Upper lobe of left lung (tissue), 4 donors: ENCODE measurements around the gene TTC36.

Experiments used
- EP300 ChIP-seq, 4 donors: sonication (generic); formaldehyde crosslinking; IDR thresholded peaks; one replicate each; pipeline ENCODE4 v1.5.1; 2017; ENCODE audit warnings: antibody characterized with exemption in 4 of 4, control low read depth in 2 of 4
- TF ChIP-seq, protein P1 (sequence below), 6 experiments: fragments of 450-650 bp in 4 of 6; fragments of 200-600 bp in 2 of 6; sonication (generic) in 2 of 6; IDR thresholded peaks; one replicate each; pipeline ENCODE4 v1.5.1; 2016 to 2019; ENCODE audit warnings: antibody characterized with exemption in 6 of 6

GRCh38 chr11:118485273-118485672 is 42.0 kb upstream of the TTC36 start:
- TF ChIP-seq, protein P1, sequence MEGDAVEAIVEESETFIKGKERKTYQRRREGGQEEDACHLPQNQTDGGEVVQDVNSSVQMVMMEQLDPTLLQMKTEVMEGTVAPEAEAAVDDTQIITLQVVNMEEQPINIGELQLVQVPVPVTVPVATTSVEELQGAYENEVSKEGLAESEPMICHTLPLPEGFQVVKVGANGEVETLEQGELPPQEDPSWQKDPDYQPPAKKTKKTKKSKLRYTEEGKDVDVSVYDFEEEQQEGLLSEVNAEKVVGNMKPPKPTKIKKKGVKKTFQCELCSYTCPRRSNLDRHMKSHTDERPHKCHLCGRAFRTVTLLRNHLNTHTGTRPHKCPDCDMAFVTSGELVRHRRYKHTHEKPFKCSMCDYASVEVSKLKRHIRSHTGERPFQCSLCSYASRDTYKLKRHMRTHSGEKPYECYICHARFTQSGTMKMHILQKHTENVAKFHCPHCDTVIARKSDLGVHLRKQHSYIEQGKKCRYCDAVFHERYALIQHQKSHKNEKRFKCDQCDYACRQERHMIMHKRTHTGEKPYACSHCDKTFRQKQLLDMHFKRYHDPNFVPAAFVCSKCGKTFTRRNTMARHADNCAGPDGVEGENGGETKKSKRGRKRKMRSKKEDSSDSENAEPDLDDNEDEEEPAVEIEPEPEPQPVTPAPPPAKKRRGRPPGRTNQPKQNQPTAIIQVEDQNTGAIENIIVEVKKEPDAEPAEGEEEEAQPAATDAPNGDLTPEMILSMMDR (IDR thresholded peaks at IDR 0.05), result no peak
- no peak for TF ChIP-seq EP300 (IDR thresholded peaks at IDR 0.05)
